GM10266 (cell line): ENCODE results near the gene SDR9C7.
"Not testable (repeated sequence)": the region's sequence is repeated elsewhere in the genome, so short reads cannot be mapped to it uniquely, and the experiment has no call there.

ENCODE experiments used
- DNase-seq: peaks from one replicate; pipeline ENCODE4 v3.0.0; 2012; ENCODE audit errors: extremely low spot score
- TF ChIP-seq, protein P1 (sequence below): IDR thresholded peaks from 2 replicates; pipeline ENCODE4 v1.5.1; 2012; ENCODE audit warnings: mild to moderate bottlenecking, low read depth; ENCODE audit not compliant: control insufficient read depth, insufficient read depth; ENCODE audit errors: missing control alignments

The SDR9C7 gene

DNA sequence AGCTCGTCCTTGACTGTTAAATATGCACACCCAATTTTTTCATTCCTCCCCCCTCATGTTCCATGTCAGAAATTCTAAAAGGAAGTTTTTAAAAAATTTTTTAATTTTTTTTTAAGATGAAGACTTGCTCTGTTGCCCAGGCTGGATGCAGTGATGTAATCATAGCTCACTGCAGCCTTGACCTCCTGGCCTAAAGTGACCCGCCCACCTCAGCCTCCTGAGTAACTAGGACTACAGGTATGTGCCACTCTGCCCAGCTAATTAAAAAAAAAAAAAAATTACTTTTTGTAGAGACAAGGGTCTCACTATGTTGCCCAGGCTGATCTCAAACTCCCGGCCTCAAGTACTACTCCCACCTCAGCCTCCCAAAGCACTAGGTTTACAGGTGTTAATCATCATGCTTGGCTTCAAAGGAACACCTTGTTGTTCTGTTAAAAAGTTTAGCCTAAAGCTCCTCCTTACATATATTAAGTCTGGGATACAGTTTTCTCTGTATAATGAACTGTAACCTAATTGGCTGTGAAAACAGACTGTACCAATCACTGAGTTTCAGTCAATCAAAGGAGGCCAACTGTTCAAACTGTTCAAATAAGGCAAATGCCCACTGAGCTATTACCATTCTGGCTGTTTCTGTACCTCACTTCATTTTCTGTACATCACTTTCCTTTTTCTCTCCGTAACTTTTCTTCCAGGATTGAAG, 17.8 kb downstream of the SDR9C7 start:
- TF ChIP-seq, protein P1, sequence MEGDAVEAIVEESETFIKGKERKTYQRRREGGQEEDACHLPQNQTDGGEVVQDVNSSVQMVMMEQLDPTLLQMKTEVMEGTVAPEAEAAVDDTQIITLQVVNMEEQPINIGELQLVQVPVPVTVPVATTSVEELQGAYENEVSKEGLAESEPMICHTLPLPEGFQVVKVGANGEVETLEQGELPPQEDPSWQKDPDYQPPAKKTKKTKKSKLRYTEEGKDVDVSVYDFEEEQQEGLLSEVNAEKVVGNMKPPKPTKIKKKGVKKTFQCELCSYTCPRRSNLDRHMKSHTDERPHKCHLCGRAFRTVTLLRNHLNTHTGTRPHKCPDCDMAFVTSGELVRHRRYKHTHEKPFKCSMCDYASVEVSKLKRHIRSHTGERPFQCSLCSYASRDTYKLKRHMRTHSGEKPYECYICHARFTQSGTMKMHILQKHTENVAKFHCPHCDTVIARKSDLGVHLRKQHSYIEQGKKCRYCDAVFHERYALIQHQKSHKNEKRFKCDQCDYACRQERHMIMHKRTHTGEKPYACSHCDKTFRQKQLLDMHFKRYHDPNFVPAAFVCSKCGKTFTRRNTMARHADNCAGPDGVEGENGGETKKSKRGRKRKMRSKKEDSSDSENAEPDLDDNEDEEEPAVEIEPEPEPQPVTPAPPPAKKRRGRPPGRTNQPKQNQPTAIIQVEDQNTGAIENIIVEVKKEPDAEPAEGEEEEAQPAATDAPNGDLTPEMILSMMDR, result no peak
- DNase-seq, result no peak

DNA sequence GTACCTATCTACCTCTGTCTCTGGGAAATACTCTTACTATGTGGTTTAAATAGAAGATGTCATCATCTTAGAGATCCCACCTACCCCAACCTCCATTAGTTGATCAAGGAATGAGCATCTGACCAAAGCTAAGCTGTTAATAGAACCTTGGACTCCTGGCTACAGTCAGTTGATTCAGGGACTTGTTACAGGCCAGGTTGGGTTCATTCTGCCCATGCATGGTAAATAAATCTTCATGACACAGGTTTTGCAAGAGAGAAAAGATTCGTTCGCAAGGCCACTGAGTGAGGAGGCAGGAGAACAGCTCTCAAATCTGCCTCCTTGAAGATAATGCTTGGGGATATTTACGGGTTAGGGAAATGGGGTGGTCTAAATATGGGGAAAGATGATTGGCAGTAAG, 19.5 kb downstream of the SDR9C7 start:
- TF ChIP-seq, protein P1, result no peak
- no peak for DNase-seq

DNA sequence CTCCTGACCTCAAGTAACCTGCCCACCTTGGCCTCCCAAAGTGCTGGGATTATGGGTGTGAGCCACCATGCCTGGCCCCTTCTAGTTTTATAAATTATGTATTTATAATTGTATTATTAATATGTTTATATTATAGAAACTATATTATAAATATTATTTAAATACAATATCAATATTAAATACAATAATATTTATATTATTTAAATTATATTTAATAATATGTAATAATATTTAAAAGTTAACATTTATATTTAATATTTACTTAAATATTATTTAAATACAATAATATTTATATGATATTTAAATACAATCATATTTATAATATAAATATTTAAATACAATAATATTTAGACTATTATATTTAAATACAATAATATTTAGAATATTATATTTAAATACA, 20.0 kb downstream of the SDR9C7 start:
- TF ChIP-seq, protein P1, result no peak
- no peak for DNase-seq

DNA sequence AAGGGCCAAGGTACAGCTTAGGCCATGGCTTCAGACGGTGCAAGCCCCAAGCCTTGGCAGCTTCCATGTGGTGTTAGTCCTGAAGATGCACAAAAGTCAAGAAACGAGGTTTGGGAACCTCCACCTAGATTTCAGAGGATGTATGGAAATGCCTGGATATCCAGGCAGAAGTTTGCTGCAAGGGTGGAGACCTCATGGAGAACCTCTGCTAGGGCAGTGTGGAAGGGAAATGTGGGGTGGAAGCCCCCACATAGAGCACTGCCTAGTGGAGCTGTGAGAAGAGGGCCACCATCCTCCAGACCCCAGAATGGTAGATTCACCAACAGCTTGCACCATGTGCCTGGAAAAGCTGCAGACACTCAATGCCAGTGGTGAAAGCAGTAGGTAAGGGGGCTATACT, 24.8 kb downstream of the SDR9C7 start:
- DNase-seq, result not testable (repeated sequence)

DNA sequence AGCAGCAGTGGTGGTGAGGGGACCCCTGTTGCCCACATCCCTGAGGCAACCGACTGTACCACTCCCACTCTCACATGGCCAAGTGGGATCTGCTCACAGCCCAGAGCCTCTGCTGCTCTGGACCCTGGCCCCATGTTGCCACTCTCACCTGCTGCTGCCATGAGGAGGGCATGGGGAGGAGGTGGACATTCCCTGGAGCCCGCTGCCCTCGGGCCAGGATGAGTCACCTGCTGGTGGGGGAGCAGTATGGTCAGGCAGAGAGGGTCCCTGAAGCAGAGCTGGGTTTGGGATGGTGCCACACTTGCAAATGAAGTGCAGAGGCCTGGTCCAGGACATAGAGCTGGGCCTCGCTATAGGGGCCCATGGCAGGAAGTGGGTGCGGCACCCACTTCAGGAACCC, 26.1 kb downstream of the SDR9C7 start:
- DNase-seq, result no peak
- TF ChIP-seq, protein P1, result no peak

DNA sequence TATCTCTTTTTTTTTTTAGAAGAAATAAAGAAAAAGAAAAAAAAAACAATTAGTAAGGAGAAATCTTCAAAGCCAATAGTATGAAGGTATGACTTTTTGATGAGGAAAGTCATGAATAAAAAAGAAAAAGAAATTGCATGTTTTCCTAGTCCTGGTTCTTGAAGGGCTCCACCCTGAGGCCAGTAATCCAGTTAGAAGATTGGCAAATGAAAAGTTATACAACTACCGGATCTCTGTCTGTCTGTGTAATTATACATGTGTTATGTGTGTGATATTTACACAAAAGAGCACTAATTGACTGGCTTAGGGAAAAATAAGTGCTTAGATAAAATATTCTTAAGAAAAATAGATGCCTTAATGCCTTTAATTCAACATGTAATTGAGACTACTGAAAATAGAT, 28.4 kb downstream of the SDR9C7 start:
- TF ChIP-seq, protein P1, result no peak
- DNase-seq, result no peak

DNA sequence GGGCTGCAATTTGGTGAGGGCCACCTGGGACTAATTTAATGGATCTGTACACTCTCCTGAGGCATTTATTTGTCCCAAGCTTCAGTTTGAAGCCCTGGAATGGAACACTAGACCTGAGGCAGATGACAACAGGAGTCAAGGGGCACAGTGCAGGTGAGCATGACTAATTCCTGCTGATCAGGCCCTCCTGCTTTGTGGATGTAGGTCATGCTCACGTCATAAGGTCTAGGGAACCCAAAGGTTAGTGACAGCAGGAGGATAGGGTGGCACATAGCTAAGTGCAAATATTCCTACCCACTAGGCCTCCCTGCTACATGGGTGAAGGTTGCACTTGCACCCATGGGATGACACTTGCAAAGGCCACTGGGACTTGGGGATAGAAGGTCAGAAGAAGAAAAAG, 30.8 kb downstream of the SDR9C7 start:
- TF ChIP-seq, protein P1, result no peak
- DNase-seq, result no peak

DNA sequence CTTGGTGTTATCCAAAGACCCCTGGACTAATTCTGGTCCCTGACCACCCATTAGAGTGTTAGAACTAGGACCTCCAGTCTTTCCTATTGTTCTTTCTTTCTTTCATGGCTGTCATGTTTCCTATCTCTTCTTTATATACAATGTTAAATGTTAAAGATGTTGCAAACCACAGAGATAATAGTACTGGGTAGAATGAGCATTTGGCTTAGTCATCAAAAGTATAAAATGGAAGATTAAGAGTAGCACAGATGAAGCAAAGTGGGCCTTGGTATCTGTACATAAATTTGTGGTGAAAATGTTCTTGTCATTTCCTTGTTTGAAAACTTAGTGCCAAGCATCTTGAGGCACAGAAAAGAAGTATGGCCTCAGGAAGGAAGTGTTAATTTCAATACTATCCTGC, 32.9 kb downstream of the SDR9C7 start:
- not testable (repeated sequence) for DNase-seq

DNA sequence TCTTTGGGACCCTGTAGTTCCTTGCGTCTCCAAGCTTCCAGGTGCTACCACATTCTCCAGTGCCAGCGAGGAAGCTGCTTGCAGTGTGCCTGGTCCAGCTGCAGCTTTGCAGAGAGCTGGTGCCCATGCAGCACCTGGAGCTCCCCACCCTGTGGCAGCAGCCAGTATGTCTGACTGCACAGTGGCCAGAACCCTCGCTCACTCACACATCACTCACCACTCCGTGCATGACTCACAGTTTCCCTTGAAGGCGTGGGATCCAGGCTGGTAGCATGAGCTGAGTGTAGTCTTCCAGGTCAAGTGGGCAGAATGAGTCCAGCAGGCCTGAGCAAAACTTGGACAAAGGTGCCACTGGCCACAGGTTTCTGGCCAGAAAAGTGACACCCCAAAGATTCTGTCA, 33.6 kb downstream of the SDR9C7 start:
- TF ChIP-seq, protein P1, result no peak
- no peak for DNase-seq
